ENCODE results near the gene ARHGAP10. TPM values are rescaled to one million over a fixed set of nuclear protein-coding genes. Genes with fewer than 3 reads are reported as not detected.

Gene ARHGAP10
- total RNA-seq, 1 donor from 2014 or later, result 26.9 TPM

- H3K27me3 ChIP-seq, result no peaks in the 10 kb centered on the region
- no peaks in the 10 kb centered on the region for H3K36me3 ChIP-seq
- H3K4me1 ChIP-seq, result no peaks in the 10 kb centered on the region
- H3K27ac ChIP-seq, result no peak overlapping the region
- no peak for DNase-seq
- no peak for ATAC-seq
- intact Hi-C loops (cut with DNase I), result no loop called here
- H3K4me3 ChIP-seq, result no peak overlapping the region
- TF ChIP-seq CTCF (IDR thresholded peaks at IDR 0.05), result no peak
- no peaks in the 10 kb centered on the region for H3K9me3 ChIP-seq
These were observed 6.2 kb upstream of the ARHGAP10 start for GRCh38 chr4:147725673-147726072.

GRCh38 chr4:147727476-147728028, 4.3 kb upstream of the ARHGAP10 start:
- Histone ChIP-seq H3K36me3 (no peaks in the 10 kb centered on the region), H3K4me3 (no peak overlapping the region), H3K27ac (no peak overlapping the region), H3K27me3 (no peaks in the 10 kb centered on the region), H3K4me1 (no peaks in the 10 kb centered on the region), H3K9me3 (no peaks in the 10 kb centered on the region)
- no peak for TF ChIP-seq CTCF (IDR thresholded peaks at IDR 0.05)
- DNase-seq (no peak), ATAC-seq (no peak)
- intact Hi-C loops (cut with DNase I), result no loop called here

- Histone ChIP-seq H3K36me3 (no peaks in the 10 kb centered on the region), H3K27ac (no peak overlapping the region), H3K4me3 (no peak overlapping the region), H3K9me3 (no peaks in the 10 kb centered on the region), H3K27me3 (no peaks in the 10 kb centered on the region), H3K4me1 (peaks cover 8% of the 10 kb centered on the region)
- intact Hi-C loops (cut with DNase I), result no loop called here
- TF ChIP-seq CTCF (IDR thresholded peaks at IDR 0.05), result peak; percentile 12
- DNase-seq (no peak), ATAC-seq (no peak)
These were observed 1.6 kb upstream of the ARHGAP10 start for GRCh38 chr4:147730333-147730732.

GRCh38 chr4:147732518-147733235, 789 bp downstream of the ARHGAP10 start:
- intact Hi-C loops (cut with DNase I), result no loop called here
- peaks cover 11% of the 10 kb centered on the region for H3K4me1 ChIP-seq
- no peak for TF ChIP-seq CTCF (IDR thresholded peaks at IDR 0.05)
- DNase-seq (peak; percentile 71), ATAC-seq (peak; percentile 55)
- peak overlapping the region; percentile 83 for H3K27ac ChIP-seq
- H3K27me3 ChIP-seq, result no peaks in the 10 kb centered on the region
- H3K36me3 ChIP-seq, result no peaks in the 10 kb centered on the region
- H3K9me3 ChIP-seq, result no peaks in the 10 kb centered on the region
- H3K4me3 ChIP-seq, result peak overlapping the region; percentile 84

GRCh38 chr4:147733716-147734344, 1.9 kb downstream of the ARHGAP10 start:
- ATAC-seq (no peak), DNase-seq (no peak)
- Histone ChIP-seq H3K27ac (no peak overlapping the region), H3K36me3 (no peaks in the 10 kb centered on the region), H3K4me1 (peaks cover 11% of the 10 kb centered on the region), H3K27me3 (no peaks in the 10 kb centered on the region), H3K4me3 (peak overlapping the region; percentile 84), H3K9me3 (no peaks in the 10 kb centered on the region)
- no peak for TF ChIP-seq CTCF (IDR thresholded peaks at IDR 0.05)
- intact Hi-C loops (cut with DNase I), result no loop called here
